Measurements from ENCODE around the gene IMPG1. TPM values are rescaled to one million over a fixed set of nuclear protein-coding genes. Genes with fewer than 3 reads are reported as not detected.

IMPG1 gene
- polyA plus RNA-seq, 1 donor (not counting 4 experiments of a cell fraction or from before 2014, with no cell fraction given): not detected

DNA sequence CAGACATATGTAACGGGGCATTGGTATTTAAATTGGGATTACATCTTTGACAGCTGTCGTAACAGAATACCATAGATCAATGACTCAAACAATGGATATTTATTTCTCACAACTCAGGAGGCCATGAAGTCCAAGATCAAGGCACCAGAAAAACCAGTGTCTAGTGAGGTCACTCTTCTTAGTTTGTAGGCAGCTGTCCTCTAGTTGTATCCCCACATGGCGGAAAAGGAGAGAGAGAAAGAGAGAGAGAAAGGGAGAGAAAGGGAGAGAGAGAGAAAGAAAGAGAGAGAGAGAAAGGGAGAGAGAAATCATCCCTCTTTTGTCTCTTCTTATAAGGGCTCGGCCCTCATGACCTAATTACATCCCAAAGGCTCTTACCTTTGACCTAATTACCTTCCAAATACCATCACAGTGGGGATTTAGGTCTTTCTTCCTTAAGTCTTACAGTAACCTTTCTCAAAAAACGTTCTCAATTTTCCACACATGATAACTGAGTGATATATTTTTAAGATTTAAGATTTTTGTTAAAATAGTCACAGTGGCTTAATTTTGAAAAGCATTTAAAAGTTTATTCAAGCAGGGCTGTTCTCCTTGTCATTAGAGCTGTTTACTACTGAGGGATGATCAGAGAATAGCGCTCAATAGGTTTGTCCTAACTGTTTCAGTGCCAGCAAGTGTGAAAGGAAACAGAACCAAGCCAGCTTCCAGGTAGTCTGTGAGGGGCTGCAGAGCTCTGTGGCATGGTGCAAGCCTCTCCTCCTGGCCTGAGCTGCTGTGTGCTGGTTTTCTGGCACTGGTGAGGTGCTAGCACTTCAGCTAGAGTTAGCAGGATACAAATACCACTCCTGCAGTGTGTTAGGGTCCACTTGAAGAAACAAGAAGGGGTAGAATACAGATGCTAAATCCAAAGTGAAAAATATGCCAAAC lies 79.0 kb downstream of the IMPG1 start:
- Histone ChIP-seq H3K9me3 (ENCODE audit: control insufficient read depth, low read depth, low read length) (no peaks in the 10 kb centered on the region), H3K9me1 (ENCODE audit: control insufficient read depth, extremely low read depth, insufficient read depth, low read length) (no peaks in the 10 kb centered on the region), H3K79me2 (ENCODE audit: control insufficient read depth, insufficient read depth, low read length) (no peaks in the 10 kb centered on the region), H3K4me1 (ENCODE audit: control insufficient read depth, extremely low read depth, insufficient read depth, low read length) (no peaks in the 10 kb centered on the region), H3K27ac (ENCODE audit: control insufficient read depth, insufficient read depth, low read length) (no peak overlapping the region), H3K4me2 (ENCODE audit: control insufficient read depth, extremely low read depth, insufficient read depth, low read depth, low read length) (no peak overlapping the region), H2AFZ (ENCODE audit: control insufficient read depth, low read length) (no peak overlapping the region), H3K4me3 (ENCODE audit: control insufficient read depth in 2 of 3, extremely low read depth in 1 of 3, insufficient read depth in 2 of 3, low read depth in 1 of 3, low read length in 3 of 3) (no peak overlapping the region), H3K9ac (ENCODE audit: control insufficient read depth, extremely low read depth, insufficient read depth, low read length) (no peak overlapping the region), H4K20me1 (ENCODE audit: control insufficient read depth, extremely low read depth, insufficient read depth, low read length) (no peaks in the 10 kb centered on the region), H3K36me3 (ENCODE audit: control insufficient read depth in 2 of 2, extremely low read depth in 1 of 2, insufficient read depth in 2 of 2, low read length in 2 of 2) (no peaks in the 10 kb centered on the region), H3K27me3 (ENCODE audit: control insufficient read depth, extremely low read depth, insufficient read depth, low read length) (no peaks in the 10 kb centered on the region)
- FAIRE-seq (no peak), DNase-seq (ENCODE audit: low read depth, low spot score) (no peak)
- dilution Hi-C loops (cut with MboI; ENCODE audit: extremely low pct_ligation_motif_present, low sequenced_read_pairs): no loop called here
- TF ChIP-seq EZH2 (IDR thresholded peaks at IDR 0.05; ENCODE audit: low read length): no peak
- TF ChIP-seq, protein P1, sequence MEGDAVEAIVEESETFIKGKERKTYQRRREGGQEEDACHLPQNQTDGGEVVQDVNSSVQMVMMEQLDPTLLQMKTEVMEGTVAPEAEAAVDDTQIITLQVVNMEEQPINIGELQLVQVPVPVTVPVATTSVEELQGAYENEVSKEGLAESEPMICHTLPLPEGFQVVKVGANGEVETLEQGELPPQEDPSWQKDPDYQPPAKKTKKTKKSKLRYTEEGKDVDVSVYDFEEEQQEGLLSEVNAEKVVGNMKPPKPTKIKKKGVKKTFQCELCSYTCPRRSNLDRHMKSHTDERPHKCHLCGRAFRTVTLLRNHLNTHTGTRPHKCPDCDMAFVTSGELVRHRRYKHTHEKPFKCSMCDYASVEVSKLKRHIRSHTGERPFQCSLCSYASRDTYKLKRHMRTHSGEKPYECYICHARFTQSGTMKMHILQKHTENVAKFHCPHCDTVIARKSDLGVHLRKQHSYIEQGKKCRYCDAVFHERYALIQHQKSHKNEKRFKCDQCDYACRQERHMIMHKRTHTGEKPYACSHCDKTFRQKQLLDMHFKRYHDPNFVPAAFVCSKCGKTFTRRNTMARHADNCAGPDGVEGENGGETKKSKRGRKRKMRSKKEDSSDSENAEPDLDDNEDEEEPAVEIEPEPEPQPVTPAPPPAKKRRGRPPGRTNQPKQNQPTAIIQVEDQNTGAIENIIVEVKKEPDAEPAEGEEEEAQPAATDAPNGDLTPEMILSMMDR (optimal IDR thresholded peaks at IDR 0.05 in 1 of 3, IDR thresholded peaks at IDR 0.05 in 1 of 3, conservative IDR thresholded peaks at IDR 0.05 in 1 of 3; ENCODE audit: extremely low read depth in 1 of 3, insufficient read depth in 2 of 3, low read length in 3 of 3): no peak

DNA sequence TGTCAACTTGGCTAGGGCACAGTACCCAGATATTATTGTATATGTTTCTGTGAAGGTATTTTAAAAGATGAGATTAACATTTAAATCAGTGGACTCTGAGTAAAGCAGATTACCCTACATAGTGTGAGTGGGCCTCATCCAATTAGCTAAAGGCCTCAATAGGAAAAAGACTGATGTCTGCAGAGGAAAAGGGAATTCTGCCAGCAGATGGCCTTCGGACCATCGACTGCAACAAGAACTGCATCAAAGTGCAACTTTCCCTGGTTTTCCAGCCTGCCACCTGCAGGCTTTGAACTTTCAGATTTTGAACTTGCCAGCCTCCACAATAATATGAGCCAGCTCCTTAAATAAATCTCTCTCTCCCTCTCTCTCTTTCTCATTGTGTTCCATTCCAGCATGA lies 80.5 kb downstream of the IMPG1 start:
- no peak overlapping the region for H2AFZ ChIP-seq (ENCODE audit: control insufficient read depth, low read length)
- no peak overlapping the region for H3K9ac ChIP-seq (ENCODE audit: control insufficient read depth, extremely low read depth, insufficient read depth, low read length)
- no peaks in the 10 kb centered on the region for H3K27me3 ChIP-seq (ENCODE audit: control insufficient read depth, extremely low read depth, insufficient read depth, low read length)
- no peak for DNase-seq (ENCODE audit: low read depth, low spot score)
- no peaks in the 10 kb centered on the region for H3K4me1 ChIP-seq (ENCODE audit: control insufficient read depth, extremely low read depth, insufficient read depth, low read length)
- H3K4me2 ChIP-seq (ENCODE audit: control insufficient read depth, extremely low read depth, insufficient read depth, low read depth, low read length): no peak overlapping the region
- H3K79me2 ChIP-seq (ENCODE audit: control insufficient read depth, insufficient read depth, low read length): no peaks in the 10 kb centered on the region
- H3K36me3 ChIP-seq (ENCODE audit: control insufficient read depth in 2 of 2, extremely low read depth in 1 of 2, insufficient read depth in 2 of 2, low read length in 2 of 2): no peaks in the 10 kb centered on the region
- dilution Hi-C loops (cut with MboI; ENCODE audit: extremely low pct_ligation_motif_present, low sequenced_read_pairs): no loop called here
- no peak overlapping the region for H3K4me3 ChIP-seq (ENCODE audit: control insufficient read depth in 2 of 3, extremely low read depth in 1 of 3, insufficient read depth in 2 of 3, low read depth in 1 of 3, low read length in 3 of 3)
- TF ChIP-seq, protein P1 (optimal IDR thresholded peaks at IDR 0.05 in 1 of 3, IDR thresholded peaks at IDR 0.05 in 1 of 3, conservative IDR thresholded peaks at IDR 0.05 in 1 of 3; ENCODE audit: extremely low read depth in 1 of 3, insufficient read depth in 2 of 3, low read length in 3 of 3): no peak
- no peak for TF ChIP-seq EZH2 (IDR thresholded peaks at IDR 0.05; ENCODE audit: low read length)
- no peaks in the 10 kb centered on the region for H4K20me1 ChIP-seq (ENCODE audit: control insufficient read depth, extremely low read depth, insufficient read depth, low read length)
- no peaks in the 10 kb centered on the region for H3K9me1 ChIP-seq (ENCODE audit: control insufficient read depth, extremely low read depth, insufficient read depth, low read length)
- no peaks in the 10 kb centered on the region for H3K9me3 ChIP-seq (ENCODE audit: control insufficient read depth, low read depth, low read length)
- H3K27ac ChIP-seq (ENCODE audit: control insufficient read depth, insufficient read depth, low read length): no peak overlapping the region
- FAIRE-seq: no peak
